HG03045 (cell line): ENCODE results near the gene MRPL58.
"Not testable (repeated sequence)": the region's sequence is repeated elsewhere in the genome, so short reads cannot be mapped to it uniquely, and the experiment has no call there.

Experiments used
- ATAC-seq: cut with Tn5 transposase; IDR thresholded peaks from one replicate; pipeline ENCODE4 v1.9.1; 2021; ENCODE audit warnings: mild to moderate bottlenecking, moderate library complexity; ENCODE audit not compliant: unreplicated experiment

Gene MRPL58

GRCh38 chr17:74987418-74987908, 25.0 kb upstream of the MRPL58 start, which contains the start of gene CDR2L:
CDR2L (plus strand) TSS chr17:74987632; CDS start chr17:74988044, 412 bp downstream.
- peak; percentile 97 for ATAC-seq

GRCh38 chr17:74987909-74988711, 24.4 kb upstream of the MRPL58 start:
- ATAC-seq = peak; percentile 40

- no peak for ATAC-seq
These were observed 21.8 kb upstream of the MRPL58 start for GRCh38 chr17:74990581-74991105.

GRCh38 chr17:74992223-74992622, 20.2 kb upstream of the MRPL58 start:
- no peak for ATAC-seq

GRCh38 chr17:74994440-74994839, 18.0 kb upstream of the MRPL58 start:
- no peak for ATAC-seq

GRCh38 chr17:74995847-74996246, 16.6 kb upstream of the MRPL58 start:
- no peak for ATAC-seq

GRCh38 chr17:74998783-74999182, 13.7 kb upstream of the MRPL58 start:
- ATAC-seq = no peak

GRCh38 chr17:74999523-74999922, 12.9 kb upstream of the MRPL58 start:
- ATAC-seq = no peak

- no peak for ATAC-seq
These were observed 10.3 kb upstream of the MRPL58 start for GRCh38 chr17:75001915-75002843.

- ATAC-seq = no peak
These were observed 9.2 kb upstream of the MRPL58 start for GRCh38 chr17:75003070-75003956.

- ATAC-seq = no peak
These were observed 8.5 kb upstream of the MRPL58 start for GRCh38 chr17:75003957-75004355.

GRCh38 chr17:75004371-75004770, 8.1 kb upstream of the MRPL58 start:
- no peak for ATAC-seq

- ATAC-seq = no peak
These were observed 7.2 kb upstream of the MRPL58 start for GRCh38 chr17:75005291-75005690.

- ATAC-seq = not testable (repeated sequence)
These were observed 6.4 kb upstream of the MRPL58 start for GRCh38 chr17:75006084-75006483.

- no peak for ATAC-seq
These were observed 5.8 kb upstream of the MRPL58 start for GRCh38 chr17:75006653-75007052.

GRCh38 chr17:75008373-75008772, 4.1 kb upstream of the MRPL58 start:
- ATAC-seq = no peak

GRCh38 chr17:75009139-75009724, 3.2 kb upstream of the MRPL58 start:
- no peak for ATAC-seq

- no peak for ATAC-seq
These were observed 1.6 kb upstream of the MRPL58 start for GRCh38 chr17:75010683-75011400.

- no peak for ATAC-seq
These were observed 922 bp upstream of the MRPL58 start for GRCh38 chr17:75011401-75012095.
